HEK293 (cell line): ENCODE results near the gene FIGNL2.
A peak's percentile ranks its signal among the peaks of the same experiment; 100 is the strongest.

Source experiments
- CTCF ChIA-PET: fragments of 350-600 bp; formaldehyde crosslinking; extraction: SDS; loops from one replicate; lab custom pipeline; 2021; ENCODE audit warnings: antibody characterized with exemption; lab: Yijun Ruan, JAX
- POLR2A ChIA-PET: fragments of 300-600 bp; formaldehyde crosslinking; extraction: SDS; loops from one replicate; lab custom pipeline; 2020; ENCODE audit warnings: antibody characterized with exemption, inconsistent platforms; lab: Yijun Ruan, JAX
- H3K27ac ChIP-seq: fragments of 200-500 bp; sonication (Bioruptor generic); 2 replicates; pipeline ENCODE4 v1.5.1; 2014; ENCODE audit warnings: low read depth, low read length, control low read depth, inconsistent platforms; ENCODE audit errors: extremely low read depth
- H3K36me3 ChIP-seq, 2 experiments: fragments of 200-500 bp in 1 of 2; sonication (Bioruptor generic) in 1 of 2; 1 replicate in 1 of 2; 2 replicates in 1 of 2; pipeline ENCODE4 v1.5.1; 2014 to 2017; ENCODE audit warnings: inconsistent platforms in 2 of 2, low read length in 2 of 2; ENCODE audit not compliant: control insufficient read depth in 2 of 2, insufficient read depth in 1 of 2
- H3K4me1 ChIP-seq: fragments of 200-500 bp; sonication (Bioruptor generic); 2 replicates; pipeline ENCODE4 v1.5.1; 2014; ENCODE audit warnings: mild to moderate bottlenecking, low read length, inconsistent platforms; ENCODE audit not compliant: control insufficient read depth, insufficient read depth
- H3K4me3 ChIP-seq: 2 replicates; pipeline ENCODE4 v1.5.1; 2011; ENCODE audit warnings: low read depth, mild to moderate bottlenecking, control low read depth, low read length, moderate library complexity
- H3K9me3 ChIP-seq: fragments of 200-500 bp; sonication (Bioruptor generic); 2 replicates; pipeline ENCODE4 v1.5.1; 2014; ENCODE audit warnings: low read depth, low read length, inconsistent platforms; ENCODE audit not compliant: control insufficient read depth, insufficient read depth
- BCL11A ChIP-seq: fragments of 450-650 bp; formaldehyde crosslinking; IDR thresholded peaks from 2 replicates; pipeline ENCODE4 v1.5.1; 2016; ENCODE audit warnings: low read depth, missing biosample characterization, missing genetic modification characterization
- GLIS1 ChIP-seq: fragments of 450-650 bp; formaldehyde crosslinking; IDR thresholded peaks from 2 replicates; pipeline ENCODE4 v1.5.1; 2016; ENCODE audit warnings: missing biosample characterization, missing genetic modification characterization
- HOXC10 ChIP-seq: sonication (generic); formaldehyde crosslinking; IDR thresholded peaks from 2 replicates; pipeline ENCODE4 v1.8.1; 2023; ENCODE audit warnings: mild to moderate bottlenecking, missing genetic modification reagents
- SCRT1 ChIP-seq: fragments of 450-650 bp; formaldehyde crosslinking; IDR thresholded peaks from 2 replicates; pipeline ENCODE4 v1.5.1; 2016; ENCODE audit warnings: missing biosample characterization, missing genetic modification characterization, borderline replicate concordance
- ZBTB17 ChIP-seq: fragments of 450-650 bp; formaldehyde crosslinking; IDR thresholded peaks from 2 replicates; pipeline ENCODE4 v1.5.1; 2016; ENCODE audit warnings: missing biosample characterization, missing genetic modification characterization
- ZNF112 ChIP-seq: fragments of 450-650 bp; formaldehyde crosslinking; IDR thresholded peaks from 2 replicates; pipeline ENCODE4 v1.5.0; 2017; ENCODE audit warnings: missing biosample characterization, missing genetic modification characterization
- ZNF114 ChIP-seq: fragments of 450-650 bp; formaldehyde crosslinking; IDR thresholded peaks from 2 replicates; pipeline ENCODE4 v1.5.0; 2017; ENCODE audit warnings: missing biosample characterization, missing genetic modification characterization
- ZNF23 ChIP-seq: fragments of 450-650 bp; formaldehyde crosslinking; IDR thresholded peaks from 2 replicates; pipeline ENCODE4 v1.5.1; 2016; ENCODE audit warnings: missing biosample characterization, missing genetic modification characterization, borderline replicate concordance
- ZNF366 ChIP-seq: fragments of 450-650 bp; formaldehyde crosslinking; conservative IDR thresholded peaks from 2 replicates; pipeline ENCODE4 v1.5.1; 2016; ENCODE audit warnings: missing biosample characterization, missing genetic modification characterization
- ZNF48 ChIP-seq: fragments of 450-650 bp; formaldehyde crosslinking; IDR thresholded peaks from 2 replicates; pipeline ENCODE4 v1.5.1; 2016; ENCODE audit warnings: missing biosample characterization, missing genetic modification characterization
- ZNF501 ChIP-seq: fragments of 450-650 bp; formaldehyde crosslinking; IDR thresholded peaks from 2 replicates; pipeline ENCODE4 v1.5.1; 2016; ENCODE audit warnings: missing biosample characterization, missing genetic modification characterization
- ZNF571 ChIP-seq: fragments of 450-650 bp; formaldehyde crosslinking; IDR thresholded peaks from 2 replicates; pipeline ENCODE4 v1.5.0; 2017; ENCODE audit warnings: missing biosample characterization, missing genetic modification characterization
- ZNF600 ChIP-seq: fragments of 450-650 bp; formaldehyde crosslinking; IDR thresholded peaks from 2 replicates; pipeline ENCODE4 v1.5.1; 2016; ENCODE audit warnings: missing biosample characterization, missing genetic modification characterization
- ZNF621 ChIP-seq: fragments of 450-650 bp; formaldehyde crosslinking; IDR thresholded peaks from 2 replicates; pipeline ENCODE4 v1.5.1; 2017; ENCODE audit warnings: missing biosample characterization, missing genetic modification characterization
- ZNF654 ChIP-seq: fragments of 450-650 bp; formaldehyde crosslinking; IDR thresholded peaks from 2 replicates; pipeline ENCODE4 v1.5.1; 2016; ENCODE audit warnings: low read depth, missing biosample characterization, missing genetic modification characterization
- ZNF777 ChIP-seq: fragments of 450-650 bp; formaldehyde crosslinking; IDR thresholded peaks from 2 replicates; pipeline ENCODE4 v1.5.1; 2017; ENCODE audit warnings: missing biosample characterization, missing genetic modification characterization, borderline replicate concordance
- ZSCAN16 ChIP-seq: fragments of 450-650 bp; formaldehyde crosslinking; IDR thresholded peaks from 2 replicates; pipeline ENCODE4 v1.5.1; 2016; ENCODE audit warnings: missing biosample characterization, missing genetic modification characterization
- TF ChIP-seq, protein P1 (sequence below): fragments of 450-650 bp; formaldehyde crosslinking; IDR thresholded peaks from 2 replicates; pipeline ENCODE4 v1.5.1; 2016; ENCODE audit warnings: missing biosample characterization, missing genetic modification characterization
- TF ChIP-seq, protein P2 (sequence below): fragments of 450-650 bp; formaldehyde crosslinking; conservative IDR thresholded peaks from 2 replicates; pipeline ENCODE4 v1.5.1; 2016; ENCODE audit warnings: low read depth, missing biosample characterization, missing genetic modification characterization
- TF ChIP-seq, protein P3 (sequence below): fragments of 450-650 bp; formaldehyde crosslinking; IDR thresholded peaks from 2 replicates; pipeline ENCODE4 v1.5.1; 2016; ENCODE audit warnings: missing biosample characterization, missing genetic modification characterization, low read depth
- TF ChIP-seq, protein P4 (sequence below): fragments of 450-650 bp; formaldehyde crosslinking; IDR thresholded peaks from 2 replicates; pipeline ENCODE4 v1.5.0; 2017; ENCODE audit warnings: missing biosample characterization, missing genetic modification characterization, borderline replicate concordance

FIGNL2 gene

DNA sequence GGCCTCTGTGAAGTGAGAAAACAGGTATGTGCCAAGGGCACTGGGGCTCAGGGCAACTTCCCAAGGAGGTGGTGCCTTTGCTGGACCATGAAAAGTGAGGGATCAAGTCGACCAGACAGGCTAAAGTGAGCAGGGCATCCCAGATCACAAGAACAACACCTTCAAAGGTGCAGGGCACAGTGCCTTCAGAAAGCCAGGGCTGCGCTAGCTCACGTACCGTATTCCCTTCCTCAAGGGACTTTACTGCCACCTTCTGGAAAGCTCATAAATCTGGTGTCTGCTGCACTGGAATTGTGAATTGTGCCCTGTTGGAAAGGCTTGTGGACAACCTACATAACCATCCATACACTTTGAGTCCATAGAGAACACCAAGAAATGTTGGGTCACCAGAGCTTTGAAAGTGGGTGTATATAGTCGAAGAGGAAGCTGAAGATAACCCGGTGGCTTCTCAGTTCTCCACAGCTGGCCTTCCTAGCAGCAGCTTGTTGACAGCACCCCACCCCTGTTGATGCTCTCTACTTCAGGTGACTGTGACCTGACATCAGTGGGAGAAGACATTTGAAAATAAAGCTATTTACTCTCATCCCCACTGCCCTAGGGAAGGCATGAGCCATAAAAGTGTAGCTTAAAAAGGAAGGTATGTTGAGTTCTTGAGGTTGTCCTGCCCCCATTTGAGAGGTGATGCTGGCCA lies 24.5 kb downstream of the FIGNL2 start (continued):
- TF ChIP-seq, protein P1, sequence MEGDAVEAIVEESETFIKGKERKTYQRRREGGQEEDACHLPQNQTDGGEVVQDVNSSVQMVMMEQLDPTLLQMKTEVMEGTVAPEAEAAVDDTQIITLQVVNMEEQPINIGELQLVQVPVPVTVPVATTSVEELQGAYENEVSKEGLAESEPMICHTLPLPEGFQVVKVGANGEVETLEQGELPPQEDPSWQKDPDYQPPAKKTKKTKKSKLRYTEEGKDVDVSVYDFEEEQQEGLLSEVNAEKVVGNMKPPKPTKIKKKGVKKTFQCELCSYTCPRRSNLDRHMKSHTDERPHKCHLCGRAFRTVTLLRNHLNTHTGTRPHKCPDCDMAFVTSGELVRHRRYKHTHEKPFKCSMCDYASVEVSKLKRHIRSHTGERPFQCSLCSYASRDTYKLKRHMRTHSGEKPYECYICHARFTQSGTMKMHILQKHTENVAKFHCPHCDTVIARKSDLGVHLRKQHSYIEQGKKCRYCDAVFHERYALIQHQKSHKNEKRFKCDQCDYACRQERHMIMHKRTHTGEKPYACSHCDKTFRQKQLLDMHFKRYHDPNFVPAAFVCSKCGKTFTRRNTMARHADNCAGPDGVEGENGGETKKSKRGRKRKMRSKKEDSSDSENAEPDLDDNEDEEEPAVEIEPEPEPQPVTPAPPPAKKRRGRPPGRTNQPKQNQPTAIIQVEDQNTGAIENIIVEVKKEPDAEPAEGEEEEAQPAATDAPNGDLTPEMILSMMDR (tag by site-specific recombination): peak; percentile 52; the same call in 1 of the 2 replicates
- TF ChIP-seq ZNF23: no peak
- peak; percentile 90 for TF ChIP-seq ZNF654 (tag by site-specific recombination)
- TF ChIP-seq, protein P2, sequence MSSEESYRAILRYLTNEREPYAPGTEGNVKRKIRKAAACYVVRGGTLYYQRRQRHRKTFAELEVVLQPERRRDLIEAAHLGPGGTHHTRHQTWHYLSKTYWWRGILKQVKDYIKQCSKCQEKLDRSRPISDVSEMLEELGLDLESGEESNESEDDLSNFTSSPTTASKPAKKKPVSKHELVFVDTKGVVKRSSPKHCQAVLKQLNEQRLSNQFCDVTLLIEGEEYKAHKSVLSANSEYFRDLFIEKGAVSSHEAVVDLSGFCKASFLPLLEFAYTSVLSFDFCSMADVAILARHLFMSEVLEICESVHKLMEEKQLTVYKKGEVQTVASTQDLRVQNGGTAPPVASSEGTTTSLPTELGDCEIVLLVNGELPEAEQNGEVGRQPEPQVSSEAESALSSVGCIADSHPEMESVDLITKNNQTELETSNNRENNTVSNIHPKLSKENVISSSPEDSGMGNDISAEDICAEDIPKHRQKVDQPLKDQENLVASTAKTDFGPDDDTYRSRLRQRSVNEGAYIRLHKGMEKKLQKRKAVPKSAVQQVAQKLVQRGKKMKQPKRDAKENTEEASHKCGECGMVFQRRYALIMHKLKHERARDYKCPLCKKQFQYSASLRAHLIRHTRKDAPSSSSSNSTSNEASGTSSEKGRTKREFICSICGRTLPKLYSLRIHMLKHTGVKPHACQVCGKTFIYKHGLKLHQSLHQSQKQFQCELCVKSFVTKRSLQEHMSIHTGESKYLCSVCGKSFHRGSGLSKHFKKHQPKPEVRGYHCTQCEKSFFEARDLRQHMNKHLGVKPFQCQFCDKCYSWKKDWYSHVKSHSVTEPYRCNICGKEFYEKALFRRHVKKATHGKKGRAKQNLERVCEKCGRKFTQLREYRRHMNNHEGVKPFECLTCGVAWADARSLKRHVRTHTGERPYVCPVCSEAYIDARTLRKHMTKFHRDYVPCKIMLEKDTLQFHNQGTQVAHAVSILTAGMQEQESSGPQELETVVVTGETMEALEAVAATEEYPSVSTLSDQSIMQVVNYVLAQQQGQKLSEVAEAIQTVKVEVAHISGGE (tag by site-specific recombination): no peak
- TF ChIP-seq, protein P3, sequence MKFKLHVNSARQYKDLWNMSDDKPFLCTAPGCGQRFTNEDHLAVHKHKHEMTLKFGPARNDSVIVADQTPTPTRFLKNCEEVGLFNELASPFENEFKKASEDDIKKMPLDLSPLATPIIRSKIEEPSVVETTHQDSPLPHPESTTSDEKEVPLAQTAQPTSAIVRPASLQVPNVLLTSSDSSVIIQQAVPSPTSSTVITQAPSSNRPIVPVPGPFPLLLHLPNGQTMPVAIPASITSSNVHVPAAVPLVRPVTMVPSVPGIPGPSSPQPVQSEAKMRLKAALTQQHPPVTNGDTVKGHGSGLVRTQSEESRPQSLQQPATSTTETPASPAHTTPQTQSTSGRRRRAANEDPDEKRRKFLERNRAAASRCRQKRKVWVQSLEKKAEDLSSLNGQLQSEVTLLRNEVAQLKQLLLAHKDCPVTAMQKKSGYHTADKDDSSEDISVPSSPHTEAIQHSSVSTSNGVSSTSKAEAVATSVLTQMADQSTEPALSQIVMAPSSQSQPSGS (tag by site-specific recombination): no peak
- TF ChIP-seq ZNF501: no peak
- TF ChIP-seq ZBTB17 (tag by site-specific recombination): peak; percentile 44; the same call in 1 of the 2 replicates
- 0 out of 2 replicates have a peak, but pooled peaks have one; percentile 30 for TF ChIP-seq ZNF600 (tag by site-specific recombination)

DNA sequence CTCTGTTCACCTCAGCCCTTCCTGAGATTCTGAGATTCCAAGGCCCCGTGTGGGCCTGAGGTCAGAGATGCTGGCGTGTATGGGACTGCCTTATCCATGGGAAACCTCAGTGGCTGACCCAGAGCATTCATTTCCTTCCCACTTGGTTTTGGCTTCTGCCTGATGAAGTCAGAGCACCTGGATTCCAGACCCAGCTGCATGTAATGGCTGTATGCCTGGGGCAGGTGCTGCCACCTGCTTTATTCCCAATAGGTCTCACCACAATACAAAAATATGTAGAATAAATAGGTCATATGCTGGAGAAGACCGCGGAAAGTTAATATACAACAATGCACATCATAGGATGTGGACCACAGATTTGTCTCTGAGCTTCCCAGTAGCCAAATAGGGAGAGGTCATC lies 25.6 kb downstream of the FIGNL2 start:
- Histone ChIP-seq H3K27ac (no peak overlapping the region), H3K9me3 (no peaks in the 10 kb centered on the region), H3K36me3 (no peaks in the 10 kb centered on the region), H3K4me1 (no peaks in the 10 kb centered on the region), H3K4me3 (no peak overlapping the region)
- ChIA-PET POLR2A (no interaction called here), CTCF (interaction anchor here (0.7 to 4.7 kb wide), 17 partner anchors 9 to 451 kb away, joined by 3 to 54 read pairs (median 5); partner anchors contain the start of gene SLC4A8)
- TF ChIP-seq ZNF621 (tag by site-specific recombination) (no peak), SCRT1 (tag by site-specific recombination) (no peak), ZNF777 (tag by site-specific recombination) (no peak)

DNA sequence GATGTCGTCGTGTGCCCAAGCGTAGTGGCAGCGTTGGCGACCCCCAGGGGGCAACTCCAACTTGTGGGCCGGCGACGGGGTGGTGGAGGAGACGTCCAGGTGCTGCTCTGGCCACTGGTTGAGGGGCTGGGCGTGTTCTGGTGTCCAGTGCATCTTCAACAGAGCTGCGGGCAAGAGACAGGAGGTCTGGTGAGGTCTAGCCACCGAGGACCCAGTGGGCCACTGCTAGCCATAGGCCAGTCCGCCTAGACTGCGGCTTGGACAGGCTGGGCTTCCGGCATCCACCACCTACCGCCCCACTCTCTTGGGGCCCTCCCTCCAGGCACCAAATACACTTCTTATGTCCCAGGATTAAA lies 26.3 kb downstream of the FIGNL2 start:
- Histone ChIP-seq H3K36me3 (no peaks in the 10 kb centered on the region), H3K4me1 (no peaks in the 10 kb centered on the region), H3K9me3 (no peaks in the 10 kb centered on the region), H3K27ac (no peak overlapping the region), H3K4me3 (no peak overlapping the region)
- ChIA-PET POLR2A (no interaction called here), CTCF (interaction anchor here (0.7 to 4.7 kb wide), 2 partner anchors 289 to 402 kb away, joined by 3 to 54 read pairs; no protein-coding TSS in a partner anchor)
- no peak for TF ChIP-seq ZNF112
- TF ChIP-seq ZNF366: no peak
- TF ChIP-seq HOXC10 (CRISPR knock-in tag): no peak
- TF ChIP-seq, protein P4, sequence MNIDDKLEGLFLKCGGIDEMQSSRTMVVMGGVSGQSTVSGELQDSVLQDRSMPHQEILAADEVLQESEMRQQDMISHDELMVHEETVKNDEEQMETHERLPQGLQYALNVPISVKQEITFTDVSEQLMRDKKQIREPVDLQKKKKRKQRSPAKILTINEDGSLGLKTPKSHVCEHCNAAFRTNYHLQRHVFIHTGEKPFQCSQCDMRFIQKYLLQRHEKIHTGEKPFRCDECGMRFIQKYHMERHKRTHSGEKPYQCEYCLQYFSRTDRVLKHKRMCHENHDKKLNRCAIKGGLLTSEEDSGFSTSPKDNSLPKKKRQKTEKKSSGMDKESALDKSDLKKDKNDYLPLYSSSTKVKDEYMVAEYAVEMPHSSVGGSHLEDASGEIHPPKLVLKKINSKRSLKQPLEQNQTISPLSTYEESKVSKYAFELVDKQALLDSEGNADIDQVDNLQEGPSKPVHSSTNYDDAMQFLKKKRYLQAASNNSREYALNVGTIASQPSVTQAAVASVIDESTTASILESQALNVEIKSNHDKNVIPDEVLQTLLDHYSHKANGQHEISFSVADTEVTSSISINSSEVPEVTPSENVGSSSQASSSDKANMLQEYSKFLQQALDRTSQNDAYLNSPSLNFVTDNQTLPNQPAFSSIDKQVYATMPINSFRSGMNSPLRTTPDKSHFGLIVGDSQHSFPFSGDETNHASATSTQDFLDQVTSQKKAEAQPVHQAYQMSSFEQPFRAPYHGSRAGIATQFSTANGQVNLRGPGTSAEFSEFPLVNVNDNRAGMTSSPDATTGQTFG (tag by site-specific recombination): no peak
- TF ChIP-seq ZSCAN16 (tag by site-specific recombination): no peak
- no peak for TF ChIP-seq ZNF114 (tag by site-specific recombination)
- no peak for TF ChIP-seq ZNF501
- no peak for TF ChIP-seq GLIS1 (tag by site-specific recombination)
- TF ChIP-seq ZNF571: no peak
- TF ChIP-seq ZNF48 (tag by site-specific recombination): no peak
- TF ChIP-seq BCL11A (tag by site-specific recombination): no peak
- TF ChIP-seq, all 188 proteins: peak for 0
